ENCODE measurements around the gene PIK3CD.

DNA sequence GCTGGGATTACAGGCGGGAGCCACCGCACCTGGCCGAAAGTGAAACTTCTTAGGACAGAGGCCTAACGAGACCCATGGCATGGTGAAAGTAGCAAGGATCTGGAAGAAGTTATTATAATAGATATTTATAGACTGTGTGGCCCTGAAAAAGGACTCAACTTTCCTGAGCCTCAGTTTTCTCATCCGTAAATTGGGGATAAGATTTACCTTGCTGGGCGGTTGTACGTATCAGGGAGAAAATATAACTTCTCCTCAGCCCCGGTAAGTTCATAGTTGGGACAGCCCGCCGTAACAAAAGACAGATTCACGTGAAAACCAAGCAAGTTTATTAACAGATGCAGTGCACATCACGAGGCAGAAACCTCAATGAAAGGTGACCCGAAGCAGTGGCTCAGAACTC, 5.5 kb upstream of the PIK3CD start:
- TF ChIP-seq, protein P1, sequence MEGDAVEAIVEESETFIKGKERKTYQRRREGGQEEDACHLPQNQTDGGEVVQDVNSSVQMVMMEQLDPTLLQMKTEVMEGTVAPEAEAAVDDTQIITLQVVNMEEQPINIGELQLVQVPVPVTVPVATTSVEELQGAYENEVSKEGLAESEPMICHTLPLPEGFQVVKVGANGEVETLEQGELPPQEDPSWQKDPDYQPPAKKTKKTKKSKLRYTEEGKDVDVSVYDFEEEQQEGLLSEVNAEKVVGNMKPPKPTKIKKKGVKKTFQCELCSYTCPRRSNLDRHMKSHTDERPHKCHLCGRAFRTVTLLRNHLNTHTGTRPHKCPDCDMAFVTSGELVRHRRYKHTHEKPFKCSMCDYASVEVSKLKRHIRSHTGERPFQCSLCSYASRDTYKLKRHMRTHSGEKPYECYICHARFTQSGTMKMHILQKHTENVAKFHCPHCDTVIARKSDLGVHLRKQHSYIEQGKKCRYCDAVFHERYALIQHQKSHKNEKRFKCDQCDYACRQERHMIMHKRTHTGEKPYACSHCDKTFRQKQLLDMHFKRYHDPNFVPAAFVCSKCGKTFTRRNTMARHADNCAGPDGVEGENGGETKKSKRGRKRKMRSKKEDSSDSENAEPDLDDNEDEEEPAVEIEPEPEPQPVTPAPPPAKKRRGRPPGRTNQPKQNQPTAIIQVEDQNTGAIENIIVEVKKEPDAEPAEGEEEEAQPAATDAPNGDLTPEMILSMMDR (IDR thresholded peaks at IDR 0.05): no peak
- no peak for TF ChIP-seq POLR2AphosphoS5 (IDR thresholded peaks at IDR 0.05)
